ENCODE measurements around the gene TYSND1.
"Not testable (repeated sequence)": the region's sequence is repeated elsewhere in the genome, so short reads cannot be mapped to it uniquely, and the experiment has no call there.

Gene TYSND1

DNA sequence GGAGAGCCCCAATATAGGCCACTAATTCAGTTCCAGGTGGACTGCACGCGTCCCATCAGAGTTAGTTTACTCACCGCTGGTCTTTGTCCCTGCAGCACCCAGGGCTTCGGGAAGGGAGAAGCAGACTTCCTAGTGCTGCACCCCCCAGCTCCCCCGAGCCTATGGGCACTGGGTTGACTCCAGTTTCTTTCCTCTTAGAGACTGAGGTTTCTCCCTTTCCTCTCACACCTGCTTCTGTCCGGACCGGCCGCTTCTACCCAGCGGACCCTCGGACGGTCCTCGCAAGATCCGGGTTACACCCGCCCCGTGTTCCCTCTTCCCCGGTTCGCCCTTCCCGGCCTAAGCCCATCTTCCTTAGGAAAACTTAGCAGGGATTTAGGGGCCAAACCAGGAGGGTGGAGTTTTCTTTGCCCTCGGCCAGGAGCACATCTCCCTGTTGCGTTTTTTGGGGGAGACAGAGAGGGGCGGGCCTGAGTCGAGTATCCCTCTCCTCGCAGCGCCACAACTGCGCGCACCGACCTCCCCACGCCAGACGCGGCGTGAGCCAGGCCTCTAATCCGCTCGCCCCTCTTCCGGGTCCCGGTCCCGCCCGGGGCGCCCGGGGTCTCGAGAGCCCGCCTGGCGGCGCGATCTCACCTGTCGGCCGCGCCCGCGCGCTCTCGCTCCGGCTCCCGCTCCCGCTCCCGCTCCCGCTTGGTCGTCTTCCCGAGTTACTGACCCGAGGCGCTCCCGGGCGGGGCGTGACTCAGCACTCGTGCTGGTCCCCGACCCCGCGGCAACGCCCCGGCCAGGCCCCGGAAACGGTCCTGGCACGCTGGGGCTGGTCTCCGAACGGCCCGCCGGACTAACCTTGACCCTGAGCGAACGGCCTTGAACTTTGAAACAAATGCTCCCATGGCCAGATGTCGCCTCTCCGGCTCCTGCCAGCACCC lies 14.1 kb downstream of the TYSND1 start, which contains the start of gene AIFM2:
AIFM2 (minus strand) TSS at position 728 of the 932 bp plus-strand sequence. CDS start 8,741 bp downstream, outside the sequence.
- DNase-seq: peak; percentile 48

DNA sequence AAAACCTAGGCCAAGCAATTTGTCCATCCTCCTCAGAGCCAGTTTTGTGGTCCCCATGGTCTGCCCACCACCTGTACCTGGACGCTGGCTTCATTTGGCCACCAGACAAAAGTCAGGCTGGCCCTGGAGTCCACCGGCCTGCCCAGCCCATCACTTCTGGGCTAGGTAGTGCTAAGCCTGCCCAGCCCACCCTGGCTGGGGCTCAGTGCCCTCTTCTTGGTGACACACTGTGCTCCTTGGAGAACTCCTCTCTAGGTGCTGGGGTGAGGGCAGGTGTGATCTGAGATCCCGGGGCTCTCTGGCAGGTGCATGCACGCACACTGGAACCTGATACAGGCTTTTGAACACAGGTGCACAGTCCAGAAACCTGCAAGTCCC lies 15.0 kb downstream of the TYSND1 start:
- DNase-seq: no peak

DNA sequence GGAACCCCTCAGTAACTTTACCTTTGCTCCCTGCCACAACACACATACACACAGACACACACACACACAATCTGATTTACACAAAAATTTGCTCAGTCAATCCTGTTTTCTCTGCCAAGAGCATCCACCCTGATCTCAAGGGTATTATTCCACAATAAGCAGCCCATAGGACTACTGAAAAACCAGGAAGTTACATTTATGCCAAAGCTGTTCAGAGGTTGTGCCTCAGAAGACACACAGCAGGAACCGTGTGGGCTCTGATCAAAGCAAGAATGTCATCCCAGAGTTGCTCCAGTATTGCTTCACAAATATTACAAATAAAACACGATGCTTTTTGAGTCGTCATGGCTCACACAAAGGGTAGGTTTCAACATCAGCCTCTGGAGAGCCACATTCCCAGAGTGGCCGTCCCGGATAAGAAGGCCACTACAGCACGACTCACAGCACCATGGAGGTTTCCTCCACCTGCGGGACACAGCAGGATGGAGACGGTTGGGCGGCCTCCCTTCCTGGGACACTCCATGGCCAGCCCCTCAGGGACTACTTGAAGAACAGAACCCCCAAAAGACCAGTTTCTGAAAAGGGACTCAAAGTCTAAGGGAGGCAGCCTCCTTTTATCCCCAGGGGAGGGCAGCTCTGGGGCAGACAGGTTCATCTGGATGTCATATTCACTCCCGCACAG lies 15.5 kb downstream of the TYSND1 start:
- no peak for DNase-seq

DNA sequence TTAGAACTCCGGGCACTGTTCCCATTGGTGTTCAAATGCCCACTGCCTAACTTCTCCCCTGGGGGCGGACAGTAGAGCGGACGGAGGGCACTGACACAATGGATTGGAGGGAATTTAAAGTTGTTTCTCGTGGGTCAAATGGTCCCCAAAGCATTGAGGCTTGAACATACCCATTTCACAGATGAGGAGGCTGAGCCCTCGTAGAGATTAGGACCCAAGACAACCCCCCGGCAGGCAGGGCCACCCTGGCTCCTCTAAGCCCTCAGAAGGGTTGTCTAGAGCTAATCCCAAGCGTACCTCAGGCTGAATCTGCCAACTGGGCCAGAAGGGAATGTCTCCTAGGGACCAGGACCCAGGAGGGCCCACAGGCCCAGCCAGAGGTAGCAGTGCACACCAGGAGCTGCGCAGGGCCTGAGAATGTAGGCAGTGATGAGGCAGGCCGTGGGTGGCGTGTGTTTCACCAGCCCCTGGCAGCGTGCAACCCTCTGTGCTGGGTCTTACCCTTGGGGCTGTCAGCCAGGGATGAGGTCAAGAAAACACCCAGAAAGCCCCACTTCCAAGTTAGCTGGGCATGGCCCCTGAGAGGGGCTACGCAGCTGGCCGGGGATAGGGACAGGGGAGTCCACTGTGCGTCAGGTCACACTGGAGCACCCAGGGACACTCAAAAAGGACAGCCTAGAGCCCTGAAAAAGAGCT lies 19.7 kb downstream of the TYSND1 start:
- DNase-seq: no peak

DNA sequence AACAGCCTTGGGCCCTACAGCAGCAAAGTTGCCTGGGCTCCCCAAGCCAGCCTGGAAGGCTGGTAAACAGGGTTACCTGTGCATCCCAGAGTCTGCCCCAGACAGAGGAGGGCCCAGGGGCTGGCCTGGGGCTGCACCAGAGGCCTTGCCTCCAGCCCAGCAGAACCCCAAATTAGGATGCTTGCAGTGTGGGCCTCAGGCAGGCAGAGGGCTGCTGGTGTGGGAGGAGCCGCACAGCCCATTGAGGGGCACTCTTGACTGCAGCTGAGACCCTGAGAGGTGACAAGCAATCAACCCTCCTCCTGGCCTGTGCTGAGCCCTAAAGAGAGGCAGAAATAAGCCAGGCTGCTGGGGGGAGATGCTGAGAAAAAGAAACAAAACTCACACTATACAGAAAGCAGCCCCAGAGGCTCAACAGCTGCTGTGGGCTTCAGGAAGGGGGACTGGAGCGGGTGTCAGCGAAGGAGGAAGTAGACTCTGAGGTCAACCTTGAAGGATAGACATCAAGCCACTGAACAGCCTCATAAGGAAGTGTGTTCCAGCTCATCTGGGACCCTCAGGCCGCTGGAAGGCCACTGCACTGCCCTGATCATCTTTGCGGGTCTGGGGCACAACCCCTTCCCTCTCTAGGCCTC lies 20.5 kb downstream of the TYSND1 start:
- DNase-seq: no peak

DNA sequence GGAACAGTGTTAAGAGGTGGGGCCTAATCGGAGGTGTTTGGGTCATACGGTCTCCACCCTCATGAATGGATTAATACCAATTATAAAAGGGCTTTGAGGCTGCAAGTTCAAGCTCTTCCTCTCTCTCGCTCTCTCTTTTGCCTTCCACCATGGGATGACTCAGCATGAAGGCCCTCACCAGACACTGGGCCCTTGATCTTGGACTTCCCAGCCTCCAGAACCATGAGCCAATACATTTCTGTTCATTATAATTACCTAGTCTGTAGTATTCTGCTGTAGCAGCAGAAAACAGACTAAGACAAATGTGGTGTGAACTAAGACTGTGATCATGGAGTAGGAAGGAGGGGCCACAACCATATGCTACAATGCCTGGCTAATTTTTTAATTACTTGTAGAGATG lies 21.6 kb downstream of the TYSND1 start:
- no peak for DNase-seq

DNA sequence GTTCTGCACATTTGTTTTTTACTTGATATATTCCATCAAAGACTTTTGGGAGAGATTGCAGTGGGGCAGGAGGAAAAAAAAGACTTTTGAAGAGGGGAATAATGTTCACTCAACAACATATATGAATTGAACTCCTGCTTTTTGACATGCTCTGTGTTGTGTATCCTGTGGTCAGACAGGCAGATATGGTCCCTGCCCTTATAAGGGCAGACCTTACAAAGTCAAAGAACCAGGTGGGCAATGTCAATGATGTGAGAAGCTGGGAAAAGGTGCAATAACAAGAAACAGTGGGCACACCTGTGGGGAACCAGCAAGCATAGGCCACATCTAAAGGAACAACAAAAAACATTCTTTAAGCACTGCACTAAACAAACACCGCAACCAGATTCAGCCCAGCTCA lies 22.1 kb downstream of the TYSND1 start:
- DNase-seq: no peak

DNA sequence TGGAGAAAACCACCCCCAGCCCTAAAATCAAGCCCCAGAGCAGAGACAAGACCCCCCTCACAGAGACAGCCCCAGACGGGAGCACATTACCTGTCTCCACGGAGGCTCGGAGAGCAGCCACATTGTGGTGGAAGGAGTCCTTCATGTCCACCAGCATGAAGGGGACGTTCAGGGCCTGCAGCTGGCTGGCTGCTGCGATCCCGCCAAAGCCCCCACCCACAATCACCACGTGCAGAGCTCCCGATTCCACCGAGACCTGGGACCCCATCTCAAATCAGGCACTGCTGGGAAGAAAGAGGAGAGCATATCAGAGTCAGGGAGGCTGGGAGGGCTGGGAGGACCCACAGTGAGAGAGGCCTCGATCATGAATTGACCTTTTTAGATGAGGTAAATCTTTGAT lies 22.7 kb downstream of the TYSND1 start:
- DNase-seq: no peak

DNA sequence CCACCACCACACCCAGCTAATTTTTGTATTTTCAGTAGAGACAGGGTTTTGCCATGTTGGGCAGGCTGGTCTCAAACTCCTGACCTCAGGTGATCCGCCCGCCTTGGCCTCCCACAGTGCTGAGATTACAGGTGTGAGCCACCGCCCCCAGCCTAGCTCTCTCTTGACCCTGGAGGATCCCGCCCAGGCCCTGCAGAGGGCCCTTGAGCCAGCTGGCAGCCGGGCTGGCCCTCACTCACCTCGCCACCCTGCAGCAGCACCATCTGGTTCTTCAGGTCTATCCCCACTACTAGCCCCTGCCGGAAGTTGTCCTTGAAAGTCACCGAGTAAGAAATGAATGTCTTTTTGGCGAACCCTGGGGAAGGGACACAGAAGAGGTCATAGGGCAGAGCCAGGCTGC lies 23.3 kb downstream of the TYSND1 start:
- DNase-seq: not testable (repeated sequence)

DNA sequence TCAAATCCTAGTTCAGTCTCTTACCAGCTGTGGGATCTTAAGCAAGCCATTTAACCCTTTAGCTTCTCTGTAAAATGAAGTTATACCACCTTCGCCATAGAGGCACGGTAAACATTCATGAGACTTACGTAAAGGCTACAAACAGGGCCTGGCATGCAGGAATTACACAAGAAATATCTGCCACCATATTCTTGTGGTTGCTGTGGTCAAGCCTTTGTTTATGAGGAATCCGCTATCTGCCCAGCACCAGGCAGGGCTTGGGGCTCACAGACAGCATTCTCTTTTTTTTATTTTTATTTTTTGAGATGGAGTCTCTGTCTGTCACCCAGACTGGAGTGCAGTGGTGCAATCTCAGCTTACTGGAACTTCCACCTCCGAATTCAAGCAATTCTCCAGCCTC lies 23.8 kb downstream of the TYSND1 start:
- no peak for DNase-seq

DNA sequence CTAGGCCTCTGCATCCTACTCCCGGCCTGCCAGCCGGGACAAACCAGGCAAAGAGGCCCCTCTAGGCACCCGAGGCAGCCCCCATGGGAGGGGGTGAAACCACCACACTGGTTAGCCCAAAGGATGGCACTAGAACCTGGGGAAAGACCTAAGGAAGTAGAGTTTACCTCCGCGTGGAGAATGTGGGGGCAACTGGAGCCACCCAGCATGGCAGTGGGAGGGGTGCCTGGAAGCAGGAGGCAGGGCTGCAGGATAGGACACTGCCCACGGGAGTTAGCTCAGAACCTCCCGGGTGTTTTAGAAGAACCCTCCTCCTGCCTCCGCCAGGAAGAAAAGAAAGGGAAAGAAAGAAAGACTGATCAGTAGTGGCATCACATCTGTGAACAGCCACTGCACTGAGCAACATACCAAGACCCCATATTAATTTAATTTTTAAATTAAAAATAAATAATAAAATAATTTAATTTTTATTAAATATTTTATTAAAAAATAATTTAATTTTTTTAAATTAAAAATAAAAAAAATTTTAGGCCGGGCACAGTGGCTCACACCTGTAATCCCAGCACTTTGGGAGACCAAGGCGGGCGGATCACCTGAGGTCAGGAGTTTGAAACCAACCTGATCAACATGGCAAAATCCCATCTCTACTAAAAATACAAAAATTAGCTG lies 25.1 kb downstream of the TYSND1 start:
- no peak for DNase-seq

DNA sequence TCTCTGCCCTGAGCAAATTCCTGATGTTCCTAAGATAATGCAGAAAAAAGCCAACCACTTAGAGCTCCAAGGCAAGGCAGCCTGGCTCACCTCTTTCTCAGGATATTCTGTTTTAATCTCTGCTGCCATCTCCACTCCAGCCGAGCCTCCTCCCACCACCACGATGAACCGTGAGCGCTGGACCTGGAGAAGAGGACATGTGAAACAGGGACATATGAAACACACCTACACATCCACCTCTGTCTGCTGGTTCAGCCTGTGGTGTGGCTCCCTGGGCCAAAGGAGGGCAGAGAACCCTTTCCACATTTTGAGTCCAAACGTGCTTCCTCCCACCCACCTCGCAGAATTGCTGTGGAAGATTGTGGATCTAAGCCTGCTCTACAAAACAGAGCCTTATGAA lies 26.1 kb downstream of the TYSND1 start:
- no peak for DNase-seq

DNA sequence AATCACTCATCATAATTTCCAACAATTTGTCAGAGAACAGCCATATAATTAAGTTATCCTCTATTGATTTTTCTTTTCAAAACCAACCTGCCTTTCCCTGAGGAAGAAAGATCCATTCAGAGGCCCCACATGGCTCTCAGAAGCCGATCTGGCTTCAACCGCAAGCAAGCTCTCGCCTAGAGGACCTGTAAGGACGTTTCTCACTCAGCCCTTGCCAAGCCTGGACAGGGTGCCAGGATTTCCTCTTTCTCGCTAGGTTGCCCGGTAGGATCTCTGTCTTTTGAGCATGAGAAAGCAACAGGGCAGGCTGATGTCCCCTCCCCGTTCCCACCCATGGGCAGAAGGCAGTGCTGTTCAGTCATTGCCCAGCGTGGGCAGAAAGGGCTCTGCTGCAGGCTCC lies 26.9 kb downstream of the TYSND1 start:
- no peak for DNase-seq

DNA sequence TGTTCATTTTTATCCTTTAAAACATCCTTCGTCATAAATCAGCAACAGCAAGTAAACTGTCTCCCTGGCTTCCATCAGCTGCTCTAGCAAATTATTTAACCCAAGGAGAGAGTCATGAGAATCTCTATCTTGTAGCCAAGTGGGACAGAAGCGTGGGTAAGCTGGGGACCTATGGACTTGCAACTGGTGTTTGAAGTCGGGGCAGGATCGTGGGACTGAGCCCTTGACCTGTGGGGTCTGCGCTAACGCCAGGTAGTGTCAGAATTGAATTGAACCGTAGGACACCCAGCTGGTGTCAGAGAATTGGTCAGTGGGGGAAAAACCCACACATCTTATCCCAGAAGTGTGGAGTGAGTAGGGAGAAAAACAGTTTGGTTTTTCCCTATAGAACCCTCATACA lies 27.3 kb downstream of the TYSND1 start:
- DNase-seq: no peak

DNA sequence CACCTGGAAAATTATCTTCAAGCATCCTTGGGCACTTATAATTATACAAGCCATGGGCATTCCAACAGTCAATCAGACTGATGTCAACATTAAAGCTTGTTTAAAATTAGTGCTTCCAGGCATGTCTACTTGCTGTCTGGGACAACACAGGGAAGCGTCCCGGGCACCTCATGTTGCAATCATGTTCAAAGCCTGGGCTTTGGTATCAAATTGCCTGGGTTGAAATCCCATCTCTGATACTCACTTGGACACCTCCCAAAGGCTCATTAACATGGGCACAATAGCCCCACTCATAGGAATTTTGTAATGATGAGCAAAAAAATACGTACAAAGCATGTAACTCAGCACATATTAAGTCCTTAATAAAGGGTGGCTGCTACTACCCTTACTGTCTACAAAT lies 28.3 kb downstream of the TYSND1 start:
- no peak for DNase-seq

DNA sequence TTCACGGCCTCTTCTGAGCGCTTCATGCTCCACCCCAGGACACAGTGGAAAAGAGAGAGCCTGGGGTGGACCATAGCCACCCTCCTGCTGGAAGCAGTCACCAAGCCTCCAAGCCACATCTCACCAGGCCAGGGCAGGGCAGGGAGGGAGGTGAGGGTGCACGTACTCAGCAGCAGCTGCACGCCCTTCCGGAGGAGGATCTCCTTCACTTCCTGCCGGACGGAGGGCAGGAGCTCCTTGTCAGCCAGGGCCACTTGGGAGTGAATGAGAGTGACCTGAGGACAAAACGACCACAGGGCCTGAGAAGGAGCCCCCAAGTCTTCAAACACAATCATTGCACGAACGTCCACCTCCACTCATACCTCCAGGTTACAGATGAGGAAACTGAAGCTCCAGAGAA lies 28.9 kb downstream of the TYSND1 start:
- no peak for DNase-seq

DNA sequence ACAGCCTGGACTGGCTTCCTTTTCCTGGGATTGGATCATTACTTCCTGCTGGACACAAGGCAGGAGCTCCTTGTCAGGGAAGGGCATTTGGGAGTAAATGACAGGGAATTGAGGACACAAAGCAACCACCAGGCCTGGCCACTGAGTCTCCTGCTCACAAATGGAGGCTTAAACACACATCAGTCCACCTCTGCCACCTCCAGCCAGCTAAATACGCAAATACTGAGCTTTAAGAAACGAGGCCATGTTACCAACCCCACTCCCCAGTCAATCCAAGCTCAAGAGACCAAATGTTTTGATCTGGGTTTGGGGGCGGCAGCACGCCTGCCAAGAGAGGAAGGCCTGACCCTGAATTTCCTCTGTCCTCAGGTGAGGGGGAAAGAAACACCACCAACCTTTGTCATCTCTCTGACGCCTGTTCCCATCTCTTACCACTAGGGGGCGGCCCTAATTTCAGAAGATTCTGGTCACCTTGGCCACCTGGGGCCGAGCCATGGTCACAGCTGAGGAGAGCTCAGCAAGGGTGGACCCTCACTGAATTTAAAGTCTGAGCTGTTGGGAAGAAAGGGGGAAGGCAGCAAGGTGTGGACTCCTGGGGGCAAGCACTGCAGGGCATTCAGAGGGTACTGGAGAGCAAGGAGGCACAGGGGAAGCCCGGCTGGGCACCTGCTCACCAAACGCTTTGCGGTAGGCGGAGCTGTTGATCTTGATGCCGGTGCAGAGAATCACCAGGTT lies 30.4 kb downstream of the TYSND1 start:
- peak; percentile 52 for DNase-seq

DNA sequence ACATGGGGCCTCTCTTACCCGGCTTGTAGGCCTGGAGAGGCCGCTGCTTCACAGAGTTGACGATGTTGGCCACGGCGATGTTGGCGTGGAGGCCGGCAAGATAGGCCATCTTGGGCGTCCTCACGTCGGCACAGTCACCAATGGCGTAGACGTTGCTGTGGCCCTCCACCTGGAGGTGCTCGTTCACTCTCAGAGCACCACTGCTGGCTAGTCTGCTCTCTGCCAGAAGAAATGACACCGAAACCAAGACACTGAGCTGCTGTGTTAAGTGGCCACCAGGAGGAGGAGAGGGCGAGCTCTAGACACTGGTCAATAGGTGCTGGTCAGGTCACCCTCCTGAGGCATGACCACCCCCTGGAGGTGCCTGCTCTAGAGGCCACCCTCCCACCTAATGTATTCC lies 31.6 kb downstream of the TYSND1 start:
- DNase-seq: no peak

DNA sequence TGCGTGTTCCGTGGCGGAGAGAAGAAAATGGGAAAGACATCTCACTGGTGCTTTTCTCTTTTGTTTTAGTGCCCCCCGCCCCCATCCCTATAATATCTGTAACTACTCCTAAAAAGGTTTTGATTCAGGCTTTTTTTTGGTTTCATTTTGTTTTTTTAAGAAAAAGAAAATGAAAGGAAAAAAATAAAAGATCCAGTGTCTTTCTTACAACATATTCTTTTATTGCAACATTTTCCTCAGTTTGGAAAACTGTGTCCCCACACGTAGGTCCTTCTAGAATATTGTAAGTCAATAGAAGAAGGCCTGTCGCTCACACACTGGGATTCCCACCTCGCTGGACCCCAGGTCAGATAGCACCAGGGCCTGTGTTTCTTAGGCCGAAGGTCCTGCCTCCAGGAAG lies 34.4 kb downstream of the TYSND1 start:
- DNase-seq: no peak

DNA sequence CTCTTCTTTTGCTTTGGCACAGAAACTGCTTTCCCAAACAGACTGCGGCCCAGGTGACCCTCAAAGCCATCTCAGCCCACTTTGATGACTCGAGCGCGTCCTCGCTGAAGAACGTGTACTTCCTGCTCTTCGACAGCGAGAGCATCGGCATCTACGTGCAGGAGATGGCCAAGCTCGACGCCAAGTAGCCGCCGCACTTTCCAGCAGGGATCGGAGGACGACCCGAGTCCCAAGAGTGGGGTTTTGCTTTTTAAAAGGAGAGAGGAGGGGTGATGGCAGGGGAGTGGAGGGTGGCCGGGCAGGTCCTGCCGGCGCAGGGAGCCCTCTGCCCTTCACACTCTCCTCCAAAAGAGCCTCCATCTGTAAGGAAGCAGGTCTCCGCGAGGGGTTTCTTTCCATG lies 35.0 kb downstream of the TYSND1 start:
- DNase-seq: no peak

DNA sequence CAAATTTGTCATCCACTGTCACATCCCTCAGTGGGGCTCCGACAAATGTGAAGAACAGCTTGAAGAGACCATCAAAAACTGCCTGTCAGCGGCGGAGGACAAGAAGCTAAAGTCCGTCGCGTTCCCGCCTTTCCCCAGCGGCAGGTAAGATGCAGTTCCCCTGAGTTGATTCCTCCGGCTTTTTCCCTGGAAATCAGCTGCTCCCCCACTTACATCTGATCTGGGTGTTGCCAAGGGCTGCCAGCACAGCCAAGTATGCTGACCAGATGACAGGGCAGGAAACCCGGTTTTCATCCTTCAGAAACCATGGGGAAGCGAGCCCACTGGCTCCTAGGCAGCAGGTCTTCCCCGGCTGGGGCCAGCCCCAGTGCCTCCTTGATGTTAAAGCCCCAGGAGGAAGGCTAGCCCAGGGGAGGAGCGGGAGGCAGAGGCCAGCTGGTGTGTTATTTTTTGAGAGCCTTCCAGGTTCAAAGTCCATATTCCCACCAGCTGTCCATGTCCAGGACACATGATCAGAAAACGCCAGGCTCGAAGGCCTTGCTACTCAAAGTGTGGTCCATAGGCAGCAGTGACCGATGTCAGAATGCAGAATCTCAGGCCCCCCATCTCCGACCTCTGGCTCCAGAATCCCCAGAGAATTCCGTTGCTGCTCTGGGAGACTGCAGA lies 37.3 kb downstream of the TYSND1 start:
- DNase-seq: no peak

All from NCI-H82 (cell line).